ENCODE measurements around the gene DOCK1.

DOCK1 gene

GRCh38 chr10:127196282-127197153 is 291.3 kb downstream of the DOCK1 start, which contains the start of gene INSYN2A:
INSYN2A (minus strand) TSS chr10:127196591; CDS start chr10:127176395, 20,196 bp downstream.
- Histone ChIP-seq H3K4me3 (ENCODE audit: low read length) (peak within 1 kb of the TSS; percentile 58), H3K27me3 (ENCODE audit: insufficient read depth, low read length) (no peaks in the 10 kb centered on the region)

GRCh38 chr10:127197154-127197432 is 291.9 kb downstream of the DOCK1 start:
- peaks cover 14% of the 10 kb centered on the region for H3K4me1 ChIP-seq (ENCODE audit: insufficient read depth, low read length)
- no peak overlapping the region for H2AFZ ChIP-seq (ENCODE audit: low read depth, low read length)
- no peaks in the 10 kb centered on the region for H3K27me3 ChIP-seq (ENCODE audit: insufficient read depth, low read length)
- peak overlapping the region; percentile 58 for H3K4me3 ChIP-seq (ENCODE audit: low read length)
- H3K36me3 ChIP-seq (ENCODE audit: insufficient read depth, low read length), result no peaks in the 10 kb centered on the region
- no peaks in the 10 kb centered on the region for H3K9me3 ChIP-seq (ENCODE audit: low read length)

More at GRCh38 chr10:127196282-127197153, 291.3 kb downstream of the DOCK1 start, which contains the start of gene INSYN2A:
- Histone ChIP-seq H3K4me1 (ENCODE audit: insufficient read depth, low read length) (peaks cover 14% of the 10 kb centered on the region), H2AFZ (ENCODE audit: low read depth, low read length) (no peak within 1 kb of the TSS), H3K36me3 (ENCODE audit: insufficient read depth, low read length) (no peaks in the 10 kb centered on the region), H3K9me3 (ENCODE audit: low read length) (no peaks in the 10 kb centered on the region)

- Histone ChIP-seq H3K36me3 (ENCODE audit: insufficient read depth, low read length) (no peaks in the 10 kb centered on the region), H3K4me1 (ENCODE audit: insufficient read depth, low read length) (peaks cover 14% of the 10 kb centered on the region), H3K4me3 (ENCODE audit: low read length) (no peak overlapping the region), H3K27me3 (ENCODE audit: insufficient read depth, low read length) (no peaks in the 10 kb centered on the region), H2AFZ (ENCODE audit: low read depth, low read length) (no peak overlapping the region), H3K9me3 (ENCODE audit: low read length) (no peaks in the 10 kb centered on the region)
These were observed 293.1 kb downstream of the DOCK1 start for GRCh38 chr10:127198307-127198706.

- no peak overlapping the region for H2AFZ ChIP-seq (ENCODE audit: low read depth, low read length)
- H3K36me3 ChIP-seq (ENCODE audit: insufficient read depth, low read length), result no peaks in the 10 kb centered on the region
- H3K4me3 ChIP-seq (ENCODE audit: low read length), result no peak overlapping the region
- peaks cover 14% of the 10 kb centered on the region for H3K4me1 ChIP-seq (ENCODE audit: insufficient read depth, low read length)
- no peaks in the 10 kb centered on the region for H3K9me3 ChIP-seq (ENCODE audit: low read length)
- H3K27me3 ChIP-seq (ENCODE audit: insufficient read depth, low read length), result no peaks in the 10 kb centered on the region
These were observed 293.5 kb downstream of the DOCK1 start for GRCh38 chr10:127198721-127199120.

- Histone ChIP-seq H3K4me1 (ENCODE audit: insufficient read depth, low read length) (peaks cover 14% of the 10 kb centered on the region), H2AFZ (ENCODE audit: low read depth, low read length) (no peak overlapping the region), H3K36me3 (ENCODE audit: insufficient read depth, low read length) (no peaks in the 10 kb centered on the region), H3K27me3 (ENCODE audit: insufficient read depth, low read length) (no peaks in the 10 kb centered on the region), H3K9me3 (ENCODE audit: low read length) (no peaks in the 10 kb centered on the region), H3K4me3 (ENCODE audit: low read length) (no peak overlapping the region)
These were observed 295.4 kb downstream of the DOCK1 start for GRCh38 chr10:127200646-127201045.

GRCh38 chr10:127203067-127203466 is 297.8 kb downstream of the DOCK1 start:
- H3K4me3 ChIP-seq (ENCODE audit: low read length), result no peak overlapping the region
- H2AFZ ChIP-seq (ENCODE audit: low read depth, low read length), result no peak overlapping the region
- peaks cover under 1% of the 10 kb centered on the region for H3K4me1 ChIP-seq (ENCODE audit: insufficient read depth, low read length)
- H3K9me3 ChIP-seq (ENCODE audit: low read length), result no peaks in the 10 kb centered on the region
- no peaks in the 10 kb centered on the region for H3K27me3 ChIP-seq (ENCODE audit: insufficient read depth, low read length)
- no peaks in the 10 kb centered on the region for H3K36me3 ChIP-seq (ENCODE audit: insufficient read depth, low read length)

- Histone ChIP-seq H3K36me3 (ENCODE audit: insufficient read depth, low read length) (no peaks in the 10 kb centered on the region), H2AFZ (ENCODE audit: low read depth, low read length) (no peak overlapping the region), H3K4me3 (ENCODE audit: low read length) (no peak overlapping the region), H3K9me3 (ENCODE audit: low read length) (no peaks in the 10 kb centered on the region), H3K4me1 (ENCODE audit: insufficient read depth, low read length) (no peaks in the 10 kb centered on the region), H3K27me3 (ENCODE audit: insufficient read depth, low read length) (no peaks in the 10 kb centered on the region)
These were observed 301.9 kb downstream of the DOCK1 start for GRCh38 chr10:127207081-127207480.

GRCh38 chr10:127210936-127211466 is 305.8 kb downstream of the DOCK1 start:
- H3K36me3 ChIP-seq (ENCODE audit: insufficient read depth, low read length), result no peaks in the 10 kb centered on the region
- no peak overlapping the region for H2AFZ ChIP-seq (ENCODE audit: low read depth, low read length)
- H3K9me3 ChIP-seq (ENCODE audit: low read length), result no peaks in the 10 kb centered on the region
- no peaks in the 10 kb centered on the region for H3K27me3 ChIP-seq (ENCODE audit: insufficient read depth, low read length)
- H3K4me3 ChIP-seq (ENCODE audit: low read length), result no peak overlapping the region
- peaks cover 5% of the 10 kb centered on the region for H3K4me1 ChIP-seq (ENCODE audit: insufficient read depth, low read length)

- no peaks in the 10 kb centered on the region for H3K27me3 ChIP-seq (ENCODE audit: insufficient read depth, low read length)
- no peak overlapping the region for H2AFZ ChIP-seq (ENCODE audit: low read depth, low read length)
- no peaks in the 10 kb centered on the region for H3K36me3 ChIP-seq (ENCODE audit: insufficient read depth, low read length)
- H3K9me3 ChIP-seq (ENCODE audit: low read length), result peaks cover 2% of the 10 kb centered on the region
- H3K4me1 ChIP-seq (ENCODE audit: insufficient read depth, low read length), result peaks cover 5% of the 10 kb centered on the region
- no peak overlapping the region for H3K4me3 ChIP-seq (ENCODE audit: low read length)
These were observed 310.6 kb downstream of the DOCK1 start for GRCh38 chr10:127215866-127216265.

GRCh38 chr10:127216274-127216673 is 311.0 kb downstream of the DOCK1 start:
- H3K27me3 ChIP-seq (ENCODE audit: insufficient read depth, low read length), result no peaks in the 10 kb centered on the region
- H3K4me3 ChIP-seq (ENCODE audit: low read length), result no peak overlapping the region
- H3K4me1 ChIP-seq (ENCODE audit: insufficient read depth, low read length), result peaks cover 5% of the 10 kb centered on the region
- peaks cover 2% of the 10 kb centered on the region for H3K9me3 ChIP-seq (ENCODE audit: low read length)
- H2AFZ ChIP-seq (ENCODE audit: low read depth, low read length), result no peak overlapping the region
- H3K36me3 ChIP-seq (ENCODE audit: insufficient read depth, low read length), result no peaks in the 10 kb centered on the region

- Histone ChIP-seq H3K4me1 (ENCODE audit: insufficient read depth, low read length) (peaks cover 5% of the 10 kb centered on the region), H3K4me3 (ENCODE audit: low read length) (no peak overlapping the region), H3K27me3 (ENCODE audit: insufficient read depth, low read length) (no peaks in the 10 kb centered on the region), H3K36me3 (ENCODE audit: insufficient read depth, low read length) (no peaks in the 10 kb centered on the region), H2AFZ (ENCODE audit: low read depth, low read length) (no peak overlapping the region), H3K9me3 (ENCODE audit: low read length) (peaks cover 2% of the 10 kb centered on the region)
These were observed 311.6 kb downstream of the DOCK1 start for GRCh38 chr10:127216786-127217185.

GRCh38 chr10:127218658-127219057 is 313.4 kb downstream of the DOCK1 start:
- Histone ChIP-seq H3K36me3 (ENCODE audit: insufficient read depth, low read length) (no peaks in the 10 kb centered on the region), H3K4me1 (ENCODE audit: insufficient read depth, low read length) (peaks cover 5% of the 10 kb centered on the region), H3K4me3 (ENCODE audit: low read length) (no peak overlapping the region), H3K27me3 (ENCODE audit: insufficient read depth, low read length) (no peaks in the 10 kb centered on the region), H3K9me3 (ENCODE audit: low read length) (peaks cover 2% of the 10 kb centered on the region), H2AFZ (ENCODE audit: low read depth, low read length) (no peak overlapping the region)

- H3K9me3 ChIP-seq (ENCODE audit: low read length), result peaks cover 2% of the 10 kb centered on the region
- H3K27me3 ChIP-seq (ENCODE audit: insufficient read depth, low read length), result no peaks in the 10 kb centered on the region
- H3K4me3 ChIP-seq (ENCODE audit: low read length), result no peak overlapping the region
- H3K36me3 ChIP-seq (ENCODE audit: insufficient read depth, low read length), result no peaks in the 10 kb centered on the region
- no peaks in the 10 kb centered on the region for H3K4me1 ChIP-seq (ENCODE audit: insufficient read depth, low read length)
- H2AFZ ChIP-seq (ENCODE audit: low read depth, low read length), result no peak overlapping the region
These were observed 316.1 kb downstream of the DOCK1 start for GRCh38 chr10:127221281-127221680.
